H1 (cell line): Measurements from ENCODE around the gene LDB1. TPM values are rescaled to one million over a fixed set of nuclear protein-coding genes. Genes with fewer than 3 reads are reported as not detected.
A peak's percentile ranks its signal among the peaks of the same experiment; 100 is the strongest.

Experiments used
- CTCF ChIA-PET: fragments of 300-600 bp; sonication (Branson Sonifier 250); formaldehyde crosslinking; loops from one replicate; lab custom pipeline; 2021; ENCODE audit not compliant: partially characterized antibody; lab: Charles Lee
- POLR2A ChIA-PET: fragments of 300-600 bp; sonication (Branson Sonifier 250); formaldehyde crosslinking; loops from one replicate; lab custom pipeline; 2021; ENCODE audit warnings: inconsistent platforms; ENCODE audit not compliant: partially characterized antibody; lab: Charles Lee
- DNase-seq, 2 experiments: peaks; one replicate each; pipeline versions ENCODE4 v3.0.0 to v3.0.0-alpha.2; 2010 to 2022; ENCODE audit warnings: low spot score in 2 of 2, low read depth in 1 of 2, mixed read lengths in 1 of 2
- FAIRE-seq: peaks from 2 replicates; lab custom pipeline; 2011; peaks lifted over from hg19 to GRCh38; lab: Jason Lieb, UNC
- H2AFZ ChIP-seq: 2 replicates; pipeline ENCODE4 v1.8.1; 2012; ENCODE audit warnings: low read length, inconsistent platforms
- H2AK5ac ChIP-seq: 2 replicates; pipeline ENCODE4 v1.6.1; 2013; ENCODE audit warnings: low read depth, low read length
- H2BK120ac ChIP-seq: replicated peaks from 2 replicates; pipeline ENCODE3; 2013; ENCODE audit warnings: low read depth, low read length, inconsistent platforms
- H2BK12ac ChIP-seq: 2 replicates; pipeline ENCODE4 v1.6.1; 2013; ENCODE audit warnings: low read depth, low read length
- H2BK15ac ChIP-seq: 2 replicates; pipeline ENCODE4 v1.6.1; 2013; ENCODE audit warnings: low read length
- H2BK20ac ChIP-seq: 2 replicates; pipeline ENCODE4 v1.6.1; 2013; ENCODE audit warnings: low read length
- H2BK5ac ChIP-seq: 2 replicates; pipeline ENCODE4 v1.6.1; 2013; ENCODE audit warnings: low read depth, low read length
- H3K14ac ChIP-seq: 2 replicates; pipeline ENCODE4 v1.6.1; 2013; ENCODE audit warnings: inconsistent platforms; ENCODE audit not compliant: insufficient read length
- H3K18ac ChIP-seq: 2 replicates; pipeline ENCODE4 v1.6.1; 2013; ENCODE audit warnings: low read length; ENCODE audit errors: extremely low read depth
- H3K23ac ChIP-seq: 2 replicates; pipeline ENCODE4 v1.6.1; 2013; ENCODE audit warnings: inconsistent platforms; ENCODE audit not compliant: insufficient read length
- H3K23me2 ChIP-seq: 2 replicates; pipeline ENCODE4 v1.6.1; 2013; ENCODE audit warnings: low read depth, low read length
- H3K27ac ChIP-seq: 2 replicates; pipeline ENCODE4 v1.6.1; 2011; ENCODE audit warnings: low read depth, low read length, inconsistent platforms
- H3K27me3 ChIP-seq, 4 experiments: replicated peaks in 1 of 4; 1 replicate in 1 of 4; 2 replicates in 3 of 4; pipeline versions ENCODE4 v1.6.1 to v1.8.1; 2011 to 2013; ENCODE audit warnings: low read length in 3 of 4, mild to moderate bottlenecking in 3 of 4, inconsistent platforms in 2 of 4, mixed read lengths in 2 of 4, moderate library complexity in 1 of 4; ENCODE audit not compliant: control insufficient read depth in 3 of 4, insufficient read depth in 3 of 4; ENCODE audit errors: extremely low read depth in 1 of 4
- H3K36me3 ChIP-seq, 4 experiments: 2 replicates each; pipeline versions ENCODE4 v1.6.1 to v1.8.1; 2011 to 2013; ENCODE audit warnings: mild to moderate bottlenecking in 4 of 4, low read length in 3 of 4, moderate library complexity in 2 of 4, control low read depth in 1 of 4, inconsistent platforms in 1 of 4; ENCODE audit not compliant: insufficient read depth in 4 of 4, control insufficient read depth in 2 of 4
- H3K4ac ChIP-seq: replicated peaks from 2 replicates; pipeline ENCODE3; 2013; ENCODE audit warnings: low read length, low read depth, mixed read lengths, inconsistent platforms; ENCODE audit not compliant: insufficient read length
- H3K4me1 ChIP-seq, 4 experiments: replicated peaks in 1 of 4; 1 replicate in 1 of 4; 2 replicates in 3 of 4; pipeline versions ENCODE4 v1.6.1 to v1.8.1; 2011 to 2013; ENCODE audit warnings: low read length in 3 of 4, inconsistent platforms in 2 of 4, mixed read lengths in 1 of 4; ENCODE audit not compliant: insufficient read depth in 4 of 4, control insufficient read depth in 3 of 4
- H3K4me2 ChIP-seq, 2 experiments: 2 replicates each; pipeline versions ENCODE4 v1.6.1 to v1.8.1; 2011 to 2013; ENCODE audit warnings: low read depth in 2 of 2, low read length in 2 of 2, control low read depth in 1 of 2, inconsistent platforms in 1 of 2, mild to moderate bottlenecking in 1 of 2; ENCODE audit not compliant: insufficient read depth in 1 of 2
- H3K4me3 ChIP-seq, 4 experiments: fragments of 200-600, 300-600 bp in 1 of 4; sonication (generic), shearing (Covaris generic), sonication (Bioruptor Twin) in 1 of 4; 2 replicates each; pipeline versions ENCODE4 v1.5.1 to v1.8.1; 2011 to 2016; ENCODE audit warnings: low read length in 4 of 4, low read depth in 3 of 4, control low read depth in 2 of 4, inconsistent platforms in 2 of 4, mild to moderate bottlenecking in 2 of 4, mixed read lengths in 1 of 4, moderate library complexity in 1 of 4; ENCODE audit not compliant: insufficient read depth in 2 of 4; ENCODE audit errors: extremely low read depth in 1 of 4
- H3K56ac ChIP-seq: replicated peaks from 2 replicates; pipeline ENCODE3; 2013; ENCODE audit warnings: low read depth, mild to moderate bottlenecking, mixed read lengths, low read length, inconsistent platforms; ENCODE audit not compliant: insufficient read length
- H3K79me1 ChIP-seq: 2 replicates; pipeline ENCODE4 v1.6.1; 2013; ENCODE audit warnings: low read depth, low read length, control low read depth
- H3K79me2 ChIP-seq, 2 experiments: 2 replicates each; pipeline versions ENCODE4 v1.6.1 to v1.8.1; 2012 to 2013; ENCODE audit warnings: low read length in 2 of 2, mild to moderate bottlenecking in 2 of 2, inconsistent platforms in 1 of 2; ENCODE audit not compliant: insufficient read depth in 2 of 2, control insufficient read depth in 1 of 2
- H3K9ac ChIP-seq, 4 experiments: replicated peaks in 1 of 4; 1 replicate in 1 of 4; 2 replicates in 3 of 4; pipeline versions ENCODE4 v1.6.1 to v1.8.1; 2011 to 2013; ENCODE audit warnings: low read depth in 3 of 4, low read length in 3 of 4, control low read depth in 2 of 4, mild to moderate bottlenecking in 2 of 4, moderate library complexity in 2 of 4, inconsistent platforms in 1 of 4; ENCODE audit errors: extremely low read depth in 1 of 4
- H3K9me3 ChIP-seq, 2 experiments: 2 replicates each; pipeline versions ENCODE4 v1.6.1 to v1.8.1; 2012 to 2013; ENCODE audit warnings: mild to moderate bottlenecking in 2 of 2, moderate library complexity in 2 of 2, control low read depth in 1 of 2, inconsistent platforms in 1 of 2, low read depth in 1 of 2, low read length in 1 of 2, mixed read lengths in 1 of 2; ENCODE audit not compliant: insufficient read depth in 2 of 2
- H4K20me1 ChIP-seq, 2 experiments: replicated peaks in 1 of 2; 2 replicates each; pipeline versions ENCODE3 to v1.8.1; 2011 to 2013; ENCODE audit warnings: inconsistent platforms in 2 of 2, low read length in 2 of 2, mild to moderate bottlenecking in 1 of 2; ENCODE audit not compliant: insufficient read depth in 2 of 2, control insufficient read depth in 1 of 2
- H4K5ac ChIP-seq: 2 replicates; pipeline ENCODE4 v1.6.1; 2013; ENCODE audit warnings: low read length, low read depth, mixed read lengths, inconsistent platforms; ENCODE audit not compliant: insufficient read length
- H4K8ac ChIP-seq: 2 replicates; pipeline ENCODE4 v1.8.0; 2013; ENCODE audit warnings: mild to moderate bottlenecking, moderate library complexity, low read length, inconsistent platforms; ENCODE audit not compliant: insufficient read depth; ENCODE audit errors: extremely low read depth
- H4K91ac ChIP-seq: replicated peaks from 2 replicates; pipeline ENCODE3; 2013; ENCODE audit warnings: low read length, mixed read lengths, inconsistent platforms; ENCODE audit not compliant: insufficient read length
- CBX8 ChIP-seq: fragments of 300-800, 300-1000 bp; sonication (generic); IDR thresholded peaks from 2 replicates; pipeline ENCODE4 v1.7.1; 2016; ENCODE audit warnings: low read depth, low read length, borderline replicate concordance
- CHD1 ChIP-seq: IDR thresholded peaks from 2 replicates; pipeline ENCODE4 v1.6.1; 2012; ENCODE audit warnings: low read depth, low read length, improper control_type of control experiment
- CREB1 ChIP-seq: IDR thresholded peaks from 2 replicates; pipeline ENCODE4 v1.6.1; 2012; ENCODE audit warnings: inconsistent platforms
- HDAC6 ChIP-seq: IDR thresholded peaks from one replicate; pipeline ENCODE4 v1.7.1; 2012; ENCODE audit warnings: low read depth, mild to moderate bottlenecking, inconsistent platforms, low read length, moderate library complexity
- MAFK ChIP-seq: IDR thresholded peaks from 2 replicates; pipeline ENCODE4 v1.6.1; 2012; ENCODE audit warnings: low read depth, mild to moderate bottlenecking, improper control_type of control experiment, low read length
- NANOG ChIP-seq: IDR thresholded peaks from 2 replicates; pipeline ENCODE4 v1.6.1; 2011; ENCODE audit warnings: low read length, low read depth, mild to moderate bottlenecking, inconsistent platforms; ENCODE audit not compliant: insufficient read depth, poor library complexity, severe bottlenecking
- SIX5 ChIP-seq: IDR thresholded peaks from 2 replicates; pipeline ENCODE4 v1.6.1; 2011; ENCODE audit warnings: mild to moderate bottlenecking, low read depth, low read length
- SUZ12 ChIP-seq: fragments of 200-600 bp; sonication (generic); IDR thresholded peaks from 2 replicates; pipeline ENCODE4 v1.6.1; 2012; ENCODE audit warnings: mild to moderate bottlenecking, inconsistent platforms, low read length, moderate library complexity, mixed read lengths
- TAF1 ChIP-seq: IDR thresholded peaks from 2 replicates; pipeline ENCODE4 v1.6.1; 2011; ENCODE audit warnings: mild to moderate bottlenecking, low read depth, low read length
- TAF7 ChIP-seq: optimal IDR thresholded peaks from 2 replicates; pipeline ENCODE3; 2011; ENCODE audit warnings: low read depth, mild to moderate bottlenecking, inconsistent platforms, low read length, moderate library complexity, borderline replicate concordance
- YY1 ChIP-seq: IDR thresholded peaks from 2 replicates; pipeline ENCODE4 v1.6.1; 2011; ENCODE audit warnings: low read depth, mild to moderate bottlenecking, low read length
- WGBS, 2 experiments: shearing (Covaris generic) in 1 of 2; methylation state at CpG; one replicate each; pipeline versions ENCODE4 v1.1.6 to v1.1.7; 2013 to 2015; ENCODE audit warnings: low lambda C conversion rate in 2 of 2, mixed read lengths in 2 of 2, inconsistent platforms in 1 of 2, low coverage in 1 of 2, missing lambda C conversion rate in 1 of 2; ENCODE audit not compliant: insufficient replicate concordance in 2 of 2, insufficient coverage in 1 of 2, insufficient read length in 1 of 2; ENCODE audit errors: extremely low coverage in 1 of 2, missing lambda C conversion rate in 1 of 2; 5-methylcytosine and 5-hydroxymethylcytosine counted together
- polyA plus RNA-seq, 7 experiments: library from polyadenylated mRNA; depleted of rRNA in 3 of 7; stranded (reverse) in 5 of 7; unstranded in 2 of 7; fragments of >200 nt in 5 of 7; fragments of 200-250 nt in 2 of 7; gene quantifications; 1 replicate in 5 of 7; 2 replicates in 1 of 7; 4 replicates in 1 of 7; pipeline versions ENCODE4 v1.2.1 to v1.2.3, GENCODE V29; 2011 to 2013; ENCODE audit warnings: missing spikeins in 2 of 7, mixed read lengths in 2 of 7
- total RNA-seq: library from RNA; stranded (reverse); fragmentation: NEBNext Ultra II Directional; extraction: Animal tissue kit (Norgen Biotek cat#: 25700); gene quantifications from 2 replicates; pipeline ENCODE4 v1.2.1, GENCODE V29; 2021
- TF ChIP-seq, protein P1 (sequence below): IDR thresholded peaks from 2 replicates; pipeline ENCODE4 v1.6.1; 2012; ENCODE audit warnings: low read length, inconsistent platforms

LDB1 gene
- total and polyA plus RNA-seq, 2 of the 8 experiments (the other 6 are each of a cell fraction or from before 2014, with no cell fraction given): 88.4 to 138 TPM

DNA sequence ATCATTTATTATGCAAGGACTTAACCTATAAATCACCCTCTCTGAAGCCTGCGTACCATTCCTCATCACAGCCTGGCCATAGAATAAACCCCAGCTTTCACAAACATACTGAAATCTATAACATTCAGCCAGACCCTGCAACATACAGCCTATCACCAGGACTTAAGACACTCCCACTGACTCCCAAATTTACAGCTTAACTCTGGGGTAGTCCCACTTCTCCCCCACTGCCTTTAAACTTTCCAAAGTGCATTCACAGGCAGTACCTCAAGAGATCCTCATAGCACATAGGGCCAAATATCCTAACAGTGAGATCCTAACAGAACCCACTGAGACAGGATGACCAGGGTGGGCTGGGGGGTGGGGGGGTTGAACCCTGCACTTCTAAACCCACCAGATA lies 3.5 kb downstream of the LDB1 start:
- no peak for DNase-seq
- peaks cover 23% of the 10 kb centered on the region for H3K23me2 ChIP-seq
- peak overlapping the region; percentile 75 for H3K27ac ChIP-seq
- H2BK12ac ChIP-seq: peak overlapping the region; percentile 30; the same call in 1 of the 2 replicates
- H2BK20ac ChIP-seq: 0 out of 2 replicates have a peak overlapping the region, but pooled peaks have one; percentile 11
- H3K4me1 ChIP-seq: peaks cover 22 to 49% (median 31%) of the 10 kb centered on the region in 4 experiments
- no peak overlapping the region for H3K9ac ChIP-seq
- H2BK5ac ChIP-seq: peak overlapping the region; percentile 86; the same call in 1 of the 2 replicates
- no peak overlapping the region for H3K4ac ChIP-seq
- H2AFZ ChIP-seq: no peak overlapping the region
- peak overlapping the region; percentile 84 for H3K18ac ChIP-seq
- WGBS, 2 experiments: 96% methylated on average over 1 of the region's 1 CpG; no CpG with 5 or more reads in 1 of the 2 experiments
- POLR2A ChIA-PET: interaction anchor here (1.0 to 5.0 kb wide), 8 partner anchors 8 to 319 kb away, joined by 3 to 30 read pairs (median 4); partner anchors contain the start of genes ARMH3, NOLC1 and PPRC1
- no peak overlapping the region for H3K23ac ChIP-seq
- peaks cover 24 to 69% of the 10 kb centered on the region in 2 experiments for H3K79me2 ChIP-seq
- H4K20me1 ChIP-seq: peaks cover 19 to 22% of the 10 kb centered on the region in 2 experiments
- H3K56ac ChIP-seq: no peak overlapping the region
- peak overlapping the region in 1 of 4 experiments; percentile 93; a peak in 2 of 8 replicates for H3K4me3 ChIP-seq
- peak overlapping the region; percentile 97 for H4K91ac ChIP-seq
- H4K5ac ChIP-seq: peak overlapping the region; percentile 73
- no peak overlapping the region for H3K14ac ChIP-seq
- no peak for FAIRE-seq
- H3K27me3 ChIP-seq: no peaks in the 10 kb centered on the region
- H2BK15ac ChIP-seq: no peak overlapping the region
- H3K36me3 ChIP-seq: peaks cover 0 to 3% (median under 1%) of the 10 kb centered on the region in 4 experiments; a peak in 2 of 8 replicates
- no peak overlapping the region; the same call in 1 of the 2 replicates for H2AK5ac ChIP-seq
- H3K79me1 ChIP-seq: peaks cover 8% of the 10 kb centered on the region; the same call in 1 of the 2 replicates
- H4K8ac ChIP-seq: no peak overlapping the region
- CTCF ChIA-PET: interaction anchor here (0.6 to 1.2 kb wide), 3 partner anchors 11 to 511 kb away, joined by 3 to 4 read pairs (median 3); no protein-coding TSS in a partner anchor
- H2BK120ac ChIP-seq: no peak overlapping the region
- H3K4me2 ChIP-seq: peak overlapping the region; percentile 65 to 94
- no peaks in the 10 kb centered on the region for H3K9me3 ChIP-seq
- TF ChIP-seq CBX8: no peak
- TF ChIP-seq SIX5: no peak
- TF ChIP-seq NANOG: no peak
- TF ChIP-seq TAF7: no peak
- TF ChIP-seq MAFK: no peak
- TF ChIP-seq YY1: no peak
- TF ChIP-seq SUZ12: no peak
- TF ChIP-seq, protein P1, sequence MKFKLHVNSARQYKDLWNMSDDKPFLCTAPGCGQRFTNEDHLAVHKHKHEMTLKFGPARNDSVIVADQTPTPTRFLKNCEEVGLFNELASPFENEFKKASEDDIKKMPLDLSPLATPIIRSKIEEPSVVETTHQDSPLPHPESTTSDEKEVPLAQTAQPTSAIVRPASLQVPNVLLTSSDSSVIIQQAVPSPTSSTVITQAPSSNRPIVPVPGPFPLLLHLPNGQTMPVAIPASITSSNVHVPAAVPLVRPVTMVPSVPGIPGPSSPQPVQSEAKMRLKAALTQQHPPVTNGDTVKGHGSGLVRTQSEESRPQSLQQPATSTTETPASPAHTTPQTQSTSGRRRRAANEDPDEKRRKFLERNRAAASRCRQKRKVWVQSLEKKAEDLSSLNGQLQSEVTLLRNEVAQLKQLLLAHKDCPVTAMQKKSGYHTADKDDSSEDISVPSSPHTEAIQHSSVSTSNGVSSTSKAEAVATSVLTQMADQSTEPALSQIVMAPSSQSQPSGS: no peak
- TF ChIP-seq HDAC6: no peak
- TF ChIP-seq CREB1: no peak
- TF ChIP-seq CHD1: no peak
- no peak for TF ChIP-seq TAF1
